ENCODE measurements around the gene CTR9. TPM values are rescaled to one million over a fixed set of nuclear protein-coding genes. Genes with fewer than 3 reads are reported as not detected.

Gene CTR9
- polyA plus RNA-seq, 1 of the 3 experiments (the other 2 are of a cell fraction): 10.1 TPM

GRCh38 chr11:10762913-10763421 is 11.9 kb downstream of the CTR9 start:
- no peaks in the 10 kb centered on the region for H3K9me2 ChIP-seq
- no peak overlapping the region for H2AFZ ChIP-seq (ENCODE audit: low read depth)
- WGBS (ENCODE audit: low lambda C conversion rate): 99% methylated on average over 4 of the region's 4 CpGs
- H3K9ac ChIP-seq: no peak overlapping the region
- no peaks in the 10 kb centered on the region for H4K20me1 ChIP-seq (ENCODE audit: insufficient read depth)
- H3K79me2 ChIP-seq (ENCODE audit: insufficient read depth): no peaks in the 10 kb centered on the region
- H3K4me2 ChIP-seq: no peak overlapping the region
- no peak for DNase-seq
- no peaks in the 10 kb centered on the region; a peak in 2 of 4 replicates for H3K4me1 ChIP-seq (ENCODE audit: control insufficient read depth in 1 of 2, insufficient read depth in 2 of 2, low read depth in 1 of 2, low read length in 1 of 2)
- TF ChIP-seq PBX3 (IDR thresholded peaks at IDR 0.05): no peak
- no peak for TF ChIP-seq TAF1 (IDR thresholded peaks at IDR 0.05; ENCODE audit: borderline replicate concordance, low read depth, low read length)
- no peak for TF ChIP-seq FOXM1 (IDR thresholded peaks at IDR 0.05; ENCODE audit: low read depth)
- TF ChIP-seq NFIC (IDR thresholded peaks at IDR 0.05; ENCODE audit: borderline replicate concordance): no peak
- no peak for TF ChIP-seq REST (IDR thresholded peaks at IDR 0.05; ENCODE audit: low read depth, low read length)
- H3K36me3 ChIP-seq (replicated peaks in 1 of 2; ENCODE audit: control insufficient read depth in 1 of 2, insufficient read depth in 2 of 2, low read length in 1 of 2): peaks cover 68 to 69% of the 10 kb centered on the region in 2 experiments
- no peaks in the 10 kb centered on the region for H3K27me3 ChIP-seq (ENCODE audit: insufficient read depth)
- no peak overlapping the region for H3K4me3 ChIP-seq (ENCODE audit: low read depth in 2 of 2, low read length in 1 of 2)
- no peaks in the 10 kb centered on the region for H3K9me3 ChIP-seq
- ChIA-PET CTCF (interaction anchor here (2.7 kb wide), 1 partner anchor 30 kb away, joined by 8 read pairs; no protein-coding TSS in a partner anchor), POLR2A (no interaction called here)
- H3F3A ChIP-seq (replicated peaks; ENCODE audit: insufficient read depth): peaks cover 2% of the 10 kb centered on the region
- no peak overlapping the region; a peak in 1 of 4 replicates for H3K27ac ChIP-seq (ENCODE audit: low read depth in 2 of 2, low read length in 1 of 2)

- CTCF ChIA-PET: interaction anchor here (1.1 to 2.7 kb wide), 2 partner anchors 13 to 29 kb away, joined by 4 to 8 read pairs; partner anchors contain the start of gene CTR9
- POLR2A ChIA-PET: no interaction called here
- TF ChIP-seq RAD21 (IDR thresholded peaks at IDR 0.05; ENCODE audit: low read length): no peak
- no peak for TF ChIP-seq ELF1 (IDR thresholded peaks at IDR 0.05)
- no peak for TF ChIP-seq JUND (IDR thresholded peaks at IDR 0.05)
- no peak for TF ChIP-seq SMC3 (IDR thresholded peaks at IDR 0.05; ENCODE audit: low read depth, low read length)
- TF ChIP-seq RXRA (IDR thresholded peaks at IDR 0.05; ENCODE audit: borderline replicate concordance, low read depth): no peak
- TF ChIP-seq CHD2 (IDR thresholded peaks at IDR 0.05; ENCODE audit: low read length, partially characterized antibody): no peak
- TF ChIP-seq CTCF (IDR thresholded peaks at IDR 0.05): no peak
- TF ChIP-seq FOXJ3 (CRISPR knock-in tag; IDR thresholded peaks at IDR 0.05): no peak
- TF ChIP-seq TEAD4 (IDR thresholded peaks at IDR 0.05; ENCODE audit: borderline replicate concordance, insufficient read depth): no peak
- no peak for TF ChIP-seq ZBTB33 (IDR thresholded peaks at IDR 0.05; ENCODE audit: borderline replicate concordance, low read depth)
- no peak for TF ChIP-seq USF2 (IDR thresholded peaks at IDR 0.05; ENCODE audit: borderline replicate concordance, low read depth, low read length)
- TF ChIP-seq NRF1 (IDR thresholded peaks at IDR 0.05; ENCODE audit: low read depth, low read length): no peak
- TF ChIP-seq EP300 (IDR thresholded peaks at IDR 0.05; ENCODE audit: borderline replicate concordance in 1 of 2, low read depth in 1 of 2, low read length in 1 of 2): no peak
- no peak for TF ChIP-seq FOXM1 (IDR thresholded peaks at IDR 0.05; ENCODE audit: low read depth)
Observed at GRCh38 chr11:10763766-10764165, 12.7 kb downstream of the CTR9 start.

More at GRCh38 chr11:10763766-10764165, 12.7 kb downstream of the CTR9 start:
- 92% methylated on average over 4 of the region's 4 CpGs for WGBS (ENCODE audit: low lambda C conversion rate)
- Histone ChIP-seq H3K79me2 (ENCODE audit: insufficient read depth) (no peaks in the 10 kb centered on the region), H3K9ac (no peak overlapping the region), H2AFZ (ENCODE audit: low read depth) (no peak overlapping the region), H3K4me2 (no peak overlapping the region), H3K36me3 (replicated peaks in 1 of 2; ENCODE audit: control insufficient read depth in 1 of 2, insufficient read depth in 2 of 2, low read length in 1 of 2) (peaks cover 61 to 63% of the 10 kb centered on the region in 2 experiments), H3K4me1 (ENCODE audit: control insufficient read depth in 1 of 2, insufficient read depth in 2 of 2, low read depth in 1 of 2, low read length in 1 of 2) (peaks cover 0 to under 1% of the 10 kb centered on the region in 2 experiments; a peak in 2 of 4 replicates), H3K4me3 (ENCODE audit: low read depth in 2 of 2, low read length in 1 of 2) (no peak overlapping the region), H3K9me2 (no peaks in the 10 kb centered on the region), H3K9me3 (no peaks in the 10 kb centered on the region), H3K27ac (ENCODE audit: low read depth in 2 of 2, low read length in 1 of 2) (no peak overlapping the region), H3K27me3 (ENCODE audit: insufficient read depth) (no peaks in the 10 kb centered on the region), H3F3A (replicated peaks; ENCODE audit: insufficient read depth) (peaks cover 2% of the 10 kb centered on the region), H4K20me1 (ENCODE audit: insufficient read depth) (no peaks in the 10 kb centered on the region)
- no peak for DNase-seq

All from SK-N-SH (cell line).